ENCODE data around the gene NPR3. TPM values are rescaled to one million over a fixed set of nuclear protein-coding genes. Genes with fewer than 3 reads are reported as not detected.

Gene NPR3
- polyA plus RNA-seq, 1 experiment: 4.4 TPM

GRCh38 chr5:32686799-32687498, 24.2 kb upstream of the NPR3 start:
- no peak for DNase-seq (ENCODE audit: low read depth, low spot score)
- ChIA-PET POLR2A (no interaction called here), CTCF (no interaction called here)
- H3K9me3 ChIP-seq (ENCODE audit: control insufficient read depth, insufficient read depth, low read length): peaks cover 10% of the 10 kb centered on the region
- no peak overlapping the region for H3K4me3 ChIP-seq (ENCODE audit: low read depth, low read length)
- TF ChIP-seq, protein P1, sequence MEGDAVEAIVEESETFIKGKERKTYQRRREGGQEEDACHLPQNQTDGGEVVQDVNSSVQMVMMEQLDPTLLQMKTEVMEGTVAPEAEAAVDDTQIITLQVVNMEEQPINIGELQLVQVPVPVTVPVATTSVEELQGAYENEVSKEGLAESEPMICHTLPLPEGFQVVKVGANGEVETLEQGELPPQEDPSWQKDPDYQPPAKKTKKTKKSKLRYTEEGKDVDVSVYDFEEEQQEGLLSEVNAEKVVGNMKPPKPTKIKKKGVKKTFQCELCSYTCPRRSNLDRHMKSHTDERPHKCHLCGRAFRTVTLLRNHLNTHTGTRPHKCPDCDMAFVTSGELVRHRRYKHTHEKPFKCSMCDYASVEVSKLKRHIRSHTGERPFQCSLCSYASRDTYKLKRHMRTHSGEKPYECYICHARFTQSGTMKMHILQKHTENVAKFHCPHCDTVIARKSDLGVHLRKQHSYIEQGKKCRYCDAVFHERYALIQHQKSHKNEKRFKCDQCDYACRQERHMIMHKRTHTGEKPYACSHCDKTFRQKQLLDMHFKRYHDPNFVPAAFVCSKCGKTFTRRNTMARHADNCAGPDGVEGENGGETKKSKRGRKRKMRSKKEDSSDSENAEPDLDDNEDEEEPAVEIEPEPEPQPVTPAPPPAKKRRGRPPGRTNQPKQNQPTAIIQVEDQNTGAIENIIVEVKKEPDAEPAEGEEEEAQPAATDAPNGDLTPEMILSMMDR (IDR thresholded peaks at IDR 0.05; ENCODE audit: low read depth, low read length): no peak
- no peaks in the 10 kb centered on the region for H3K27me3 ChIP-seq (ENCODE audit: control insufficient read depth, insufficient read depth, low read length)
- H3K27ac ChIP-seq (ENCODE audit: low read depth, low read length): no peak overlapping the region

- peaks cover 10% of the 10 kb centered on the region for H3K9me3 ChIP-seq (ENCODE audit: control insufficient read depth, insufficient read depth, low read length)
- TF ChIP-seq, protein P1 (IDR thresholded peaks at IDR 0.05; ENCODE audit: low read depth, low read length): no peak
- DNase-seq (ENCODE audit: low read depth, low spot score): no peak
- no peak overlapping the region for H3K4me3 ChIP-seq (ENCODE audit: low read depth, low read length)
- H3K27ac ChIP-seq (ENCODE audit: low read depth, low read length): no peak overlapping the region
- CTCF ChIA-PET: no interaction called here
- H3K27me3 ChIP-seq (ENCODE audit: control insufficient read depth, insufficient read depth, low read length): no peaks in the 10 kb centered on the region
- POLR2A ChIA-PET: no interaction called here
Measured at GRCh38 chr5:32687499-32687831, 23.7 kb upstream of the NPR3 start.

GRCh38 chr5:32690153-32690552, 21.0 kb upstream of the NPR3 start:
- TF ChIP-seq, protein P1 (IDR thresholded peaks at IDR 0.05; ENCODE audit: low read depth, low read length): peak; percentile 26; the same call in 1 of the 2 replicates
- no peak for DNase-seq (ENCODE audit: low read depth, low spot score)
- POLR2A ChIA-PET: no interaction called here
- Histone ChIP-seq H3K9me3 (ENCODE audit: control insufficient read depth, insufficient read depth, low read length) (peaks cover 1% of the 10 kb centered on the region; the same call in 1 of the 2 replicates), H3K4me3 (ENCODE audit: low read depth, low read length) (no peak overlapping the region), H3K27me3 (ENCODE audit: control insufficient read depth, insufficient read depth, low read length) (no peaks in the 10 kb centered on the region), H3K27ac (ENCODE audit: low read depth, low read length) (no peak overlapping the region)
- CTCF ChIA-PET: interaction anchor here (1.0 kb wide), 1 partner anchor 207 kb away, joined by 3 read pairs; no protein-coding TSS in a partner anchor

- Histone ChIP-seq H3K27ac (ENCODE audit: low read depth, low read length) (no peak overlapping the region), H3K27me3 (ENCODE audit: control insufficient read depth, insufficient read depth, low read length) (no peaks in the 10 kb centered on the region), H3K9me3 (ENCODE audit: control insufficient read depth, insufficient read depth, low read length) (peaks cover 2% of the 10 kb centered on the region; the same call in 1 of the 2 replicates), H3K4me3 (ENCODE audit: low read depth, low read length) (no peak overlapping the region)
- CTCF ChIA-PET: interaction anchor here (1.6 kb wide), 1 partner anchor 17 kb away, joined by 5 read pairs; no protein-coding TSS in a partner anchor
- TF ChIP-seq, protein P1 (IDR thresholded peaks at IDR 0.05; ENCODE audit: low read depth, low read length): no peak
- DNase-seq (ENCODE audit: low read depth, low spot score): no peak
- POLR2A ChIA-PET: no interaction called here
Measured at GRCh38 chr5:32690666-32691065, 20.5 kb upstream of the NPR3 start.

- ChIA-PET CTCF (interaction anchor here (1.0 to 1.6 kb wide), 2 partner anchors 16 to 21 kb away, joined by 4 to 5 read pairs; no protein-coding TSS in a partner anchor), POLR2A (no interaction called here)
- Histone ChIP-seq H3K27me3 (ENCODE audit: control insufficient read depth, insufficient read depth, low read length) (no peaks in the 10 kb centered on the region), H3K4me3 (ENCODE audit: low read depth, low read length) (no peak overlapping the region), H3K9me3 (ENCODE audit: control insufficient read depth, insufficient read depth, low read length) (peaks cover 2% of the 10 kb centered on the region; the same call in 1 of the 2 replicates), H3K27ac (ENCODE audit: low read depth, low read length) (no peak overlapping the region)
- DNase-seq (ENCODE audit: low read depth, low spot score): no peak
- TF ChIP-seq, protein P1 (IDR thresholded peaks at IDR 0.05; ENCODE audit: low read depth, low read length): no peak
Measured at GRCh38 chr5:32692036-32692746, 18.9 kb upstream of the NPR3 start.
